HG03095 (cell line): ENCODE results near the gene SSTR3.
"Not testable (repeated sequence)": the region's sequence is repeated elsewhere in the genome, so short reads cannot be mapped to it uniquely, and the experiment has no call there.

Experiments
- ATAC-seq: cut with Tn5 transposase; IDR thresholded peaks from one replicate; pipeline ENCODE4 v1.9.1; 2021; ENCODE audit warnings: moderate library complexity; ENCODE audit not compliant: unreplicated experiment

The SSTR3 gene

GRCh38 chr22:37243402-37244113 lies 31.3 kb upstream of the SSTR3 start:
- peak; percentile 2 for ATAC-seq

- peak; percentile 61 for ATAC-seq
These were observed 30.2 kb upstream of the SSTR3 start for GRCh38 chr22:37242395-37242918.

- no peak for ATAC-seq
These were observed 29.3 kb upstream of the SSTR3 start for GRCh38 chr22:37241351-37242142.

- no peak for ATAC-seq
These were observed 28.7 kb upstream of the SSTR3 start for GRCh38 chr22:37240941-37241320.

GRCh38 chr22:37240240-37240940 lies 28.1 kb upstream of the SSTR3 start:
- no peak for ATAC-seq

- no peak for ATAC-seq
These were observed 27.3 kb upstream of the SSTR3 start for GRCh38 chr22:37239336-37240239.

GRCh38 chr22:37237371-37238268 lies 25.3 kb upstream of the SSTR3 start:
- ATAC-seq = no peak

- no peak for ATAC-seq
These were observed 23.8 kb upstream of the SSTR3 start for GRCh38 chr22:37235897-37236607.

GRCh38 chr22:37234736-37235711 lies 22.7 kb upstream of the SSTR3 start:
- no peak for ATAC-seq

- no peak for ATAC-seq
These were observed 21.7 kb upstream of the SSTR3 start for GRCh38 chr22:37233751-37234631.

- ATAC-seq = not testable (repeated sequence)
These were observed 21.1 kb upstream of the SSTR3 start for GRCh38 chr22:37233371-37233750.

GRCh38 chr22:37232140-37232998 lies 20.1 kb upstream of the SSTR3 start:
- no peak for ATAC-seq

- ATAC-seq = no peak
These were observed 19.3 kb upstream of the SSTR3 start for GRCh38 chr22:37231406-37232139.

GRCh38 chr22:37230673-37231405 lies 18.6 kb upstream of the SSTR3 start:
- ATAC-seq = no peak
